H7 (cell line): ENCODE data around the gene CENPS. TPM values are rescaled to one million over a fixed set of nuclear protein-coding genes. Genes with fewer than 3 reads are reported as not detected.
A peak's percentile ranks its signal among the peaks of the same experiment; 100 is the strongest.

Experiments used
- DNase-seq: peaks from one replicate; pipeline ENCODE4 v3.0.0; 2012
- H3K27me3 ChIP-seq: 2 replicates; pipeline ENCODE4 v1.6.0; 2011; ENCODE audit warnings: mild to moderate bottlenecking, low read length; ENCODE audit not compliant: control insufficient read depth, insufficient read depth
- H3K36me3 ChIP-seq: replicated peaks from 2 replicates; pipeline ENCODE4 v1.5.1; 2011; ENCODE audit warnings: low read length; ENCODE audit not compliant: control insufficient read depth, insufficient read depth
- H3K4me3 ChIP-seq: 2 replicates; pipeline ENCODE4 v1.5.1; 2011; ENCODE audit warnings: low read depth, mild to moderate bottlenecking, control low read depth, low read length, moderate library complexity; ENCODE audit not compliant: insufficient read depth
- total RNA-seq: library from RNA; depleted of rRNA; stranded (reverse); fragments of >200 nt; shearing (Covaris generic); gene quantifications from 2 replicates; pipeline ENCODE4 v1.2.3, GENCODE V29; 2014

Gene CENPS
- total RNA-seq, 1 experiment from 2014 or later = 19.1 TPM

DNA sequence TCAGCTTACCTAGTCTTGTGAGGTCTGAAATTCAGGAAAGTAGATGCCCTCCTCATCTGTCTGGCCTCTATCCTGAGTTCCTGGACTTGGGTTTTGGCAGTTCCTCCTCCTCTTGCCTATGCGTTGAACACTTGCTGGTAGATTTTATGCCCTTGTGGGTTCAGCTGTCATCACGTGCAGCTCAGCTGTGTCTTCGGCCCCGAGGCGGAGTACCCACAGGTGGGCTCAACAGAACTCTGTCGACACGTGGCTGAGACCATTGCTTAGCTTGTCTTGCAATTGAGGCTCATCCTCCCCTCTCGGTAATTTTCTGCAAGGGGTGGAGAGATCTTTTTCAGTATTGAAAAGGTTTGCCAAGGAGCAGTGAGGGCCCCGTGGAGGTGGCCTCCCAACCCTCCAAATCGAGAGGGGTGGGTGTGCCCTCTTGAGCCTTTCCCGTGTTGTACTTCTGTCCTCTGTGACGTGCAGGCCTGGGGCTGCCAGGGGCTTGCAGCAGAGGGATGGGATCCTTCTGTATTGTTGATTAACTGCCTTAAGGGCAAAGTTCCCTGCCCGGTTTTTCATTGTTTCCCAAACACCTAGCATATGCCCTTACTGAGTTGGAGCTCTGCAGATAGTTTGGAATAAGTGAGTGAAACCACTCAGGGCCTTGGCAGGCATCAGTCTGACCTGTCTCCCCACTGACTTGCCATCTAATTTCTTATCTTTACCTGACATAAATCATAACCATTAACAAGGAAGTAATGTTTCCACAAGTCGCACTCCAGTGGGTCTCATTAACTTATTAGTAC is 2.9 kb downstream of the CENPS start:
- H3K36me3 ChIP-seq = no peaks in the 10 kb centered on the region
- DNase-seq = no peak
- no peaks in the 10 kb centered on the region for H3K27me3 ChIP-seq
- no peak overlapping the region for H3K4me3 ChIP-seq

DNA sequence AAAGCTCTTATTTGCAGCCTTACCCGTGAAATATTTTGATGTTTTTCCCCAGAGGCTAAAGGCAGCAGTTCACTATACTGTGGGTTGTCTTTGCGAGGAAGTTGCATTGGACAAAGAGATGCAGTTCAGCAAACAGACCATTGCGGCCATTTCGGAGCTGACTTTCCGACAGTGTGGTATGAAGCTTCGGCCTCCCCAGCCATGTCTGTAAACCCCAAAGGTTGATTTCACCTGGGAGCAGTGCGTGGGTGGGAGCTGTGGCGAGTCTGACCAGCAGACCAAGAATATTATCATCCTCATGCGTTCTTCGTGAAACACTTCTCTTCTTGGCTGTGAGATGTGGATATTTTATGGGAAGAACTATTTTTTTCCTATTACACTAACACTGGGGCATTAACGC is 3.6 kb downstream of the CENPS start:
- no peak overlapping the region for H3K4me3 ChIP-seq
- DNase-seq = no peak
- H3K36me3 ChIP-seq = no peaks in the 10 kb centered on the region
- H3K27me3 ChIP-seq = no peaks in the 10 kb centered on the region

DNA sequence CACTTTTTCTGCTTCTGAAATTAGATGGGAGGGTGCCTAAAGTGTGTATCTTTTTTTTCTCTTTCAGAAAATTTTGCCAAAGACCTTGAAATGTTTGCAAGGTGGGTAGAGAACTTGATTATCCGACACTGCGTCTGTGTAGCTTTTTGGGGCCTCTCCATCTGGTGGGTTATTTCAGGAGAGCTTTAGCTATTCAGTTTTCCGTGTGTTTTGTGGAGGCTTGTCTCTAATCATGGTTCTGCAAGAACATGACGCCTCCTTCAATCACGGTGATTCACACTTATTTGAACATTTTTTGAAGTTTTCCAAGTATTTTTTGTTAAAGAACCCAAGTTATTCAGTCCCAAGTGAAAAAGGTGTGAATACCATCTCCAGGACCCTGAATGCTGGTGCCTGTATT is 4.4 kb downstream of the CENPS start:
- Histone ChIP-seq H3K27me3 (no peaks in the 10 kb centered on the region), H3K36me3 (no peaks in the 10 kb centered on the region), H3K4me3 (no peak overlapping the region)
- no peak for DNase-seq

- no peak overlapping the region for H3K4me3 ChIP-seq
- no peaks in the 10 kb centered on the region; the same call in 1 of the 2 replicates for H3K36me3 ChIP-seq
- DNase-seq = no peak
- no peaks in the 10 kb centered on the region for H3K27me3 ChIP-seq
Observed at GRCh38 chr1:10437052-10437451, 6.8 kb downstream of the CENPS start.

DNA sequence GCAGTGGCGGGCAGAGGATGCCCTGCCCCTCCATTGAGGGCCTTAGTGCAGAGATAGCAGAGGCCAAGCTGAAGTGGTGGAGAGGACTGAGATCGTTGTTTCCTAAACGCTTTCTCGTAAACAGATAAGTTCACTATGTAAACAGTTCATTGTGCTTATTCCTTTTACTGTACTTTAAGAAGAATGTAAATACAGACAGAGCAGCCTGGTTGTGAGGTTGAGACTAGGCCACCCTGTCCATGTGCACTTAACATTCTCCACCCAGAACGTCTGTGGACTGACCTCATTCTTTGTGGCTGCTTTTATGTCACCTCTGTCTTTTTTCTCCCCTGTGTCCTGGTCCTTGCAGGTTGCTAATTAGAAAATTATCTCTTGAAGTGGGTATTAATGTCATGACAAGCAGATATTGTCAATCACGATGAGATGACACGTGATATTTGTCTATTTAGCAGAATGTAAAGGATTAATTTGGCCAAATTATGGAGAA is 8.5 kb downstream of the CENPS start:
- DNase-seq = no peak
- H3K4me3 ChIP-seq = no peak overlapping the region
- no peaks in the 10 kb centered on the region; the same call in 1 of the 2 replicates for H3K36me3 ChIP-seq
- no peaks in the 10 kb centered on the region for H3K27me3 ChIP-seq

DNA sequence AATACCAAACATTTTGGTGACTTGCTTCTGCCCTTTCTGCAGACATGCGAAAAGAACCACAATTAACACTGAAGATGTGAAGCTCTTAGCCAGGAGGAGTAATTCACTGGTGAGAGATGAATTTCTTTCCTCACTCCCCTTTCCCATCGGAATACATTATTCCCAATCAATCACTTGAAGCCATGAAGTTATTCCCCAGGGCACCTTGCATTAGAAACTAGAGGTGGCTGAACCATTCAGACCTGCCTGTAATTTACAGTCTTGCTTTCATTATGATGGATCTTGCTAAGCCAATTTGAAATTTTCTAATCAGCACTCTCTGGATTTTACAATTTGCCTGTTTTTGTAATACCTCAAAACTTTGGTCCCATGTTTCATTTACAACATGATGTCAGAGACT is 10.1 kb downstream of the CENPS start:
- Histone ChIP-seq H3K36me3 (no peaks in the 10 kb centered on the region; the same call in 1 of the 2 replicates), H3K27me3 (no peaks in the 10 kb centered on the region), H3K4me3 (no peak overlapping the region)
- no peak for DNase-seq

- DNase-seq = no peak
- Histone ChIP-seq H3K27me3 (no peaks in the 10 kb centered on the region), H3K4me3 (no peak overlapping the region), H3K36me3 (no peaks in the 10 kb centered on the region; the same call in 1 of the 2 replicates)
Observed at GRCh38 chr1:10440794-10441193, 10.6 kb downstream of the CENPS start.

GRCh38 chr1:10444248-10444647 is 14.0 kb downstream of the CENPS start:
- no peak for DNase-seq

GRCh38 chr1:10444795-10445397 is 14.7 kb downstream of the CENPS start:
- Histone ChIP-seq H3K27me3 (no peaks in the 10 kb centered on the region), H3K36me3 (no peaks in the 10 kb centered on the region; the same call in 1 of the 2 replicates), H3K4me3 (no peak overlapping the region)
- no peak for DNase-seq

More at GRCh38 chr1:10444248-10444647, 14.0 kb downstream of the CENPS start:
- Histone ChIP-seq H3K36me3 (no peaks in the 10 kb centered on the region; the same call in 1 of the 2 replicates), H3K27me3 (no peaks in the 10 kb centered on the region), H3K4me3 (no peak overlapping the region)

GRCh38 chr1:10446790-10447422 is 16.7 kb downstream of the CENPS start:
- DNase-seq = no peak
- Histone ChIP-seq H3K36me3 (no peaks in the 10 kb centered on the region), H3K27me3 (no peaks in the 10 kb centered on the region), H3K4me3 (no peak overlapping the region)

GRCh38 chr1:10449751-10450150 is 19.5 kb downstream of the CENPS start, which contains the start of gene CORT:
Gene CORT, plus strand, starts transcription at chr1:10450031. Its CDS starts 193 bp downstream, at chr1:10450224.
- Histone ChIP-seq H3K27me3 (no peaks in the 10 kb centered on the region), H3K36me3 (no peaks in the 10 kb centered on the region), H3K4me3 (no peak within 1 kb of the TSS)
- no peak for DNase-seq

GRCh38 chr1:10450156-10450814 is 20.1 kb downstream of the CENPS start:
- peak; percentile 70 for DNase-seq
- no peaks in the 10 kb centered on the region for H3K27me3 ChIP-seq
- no peak overlapping the region for H3K4me3 ChIP-seq
- H3K36me3 ChIP-seq = no peaks in the 10 kb centered on the region

DNA sequence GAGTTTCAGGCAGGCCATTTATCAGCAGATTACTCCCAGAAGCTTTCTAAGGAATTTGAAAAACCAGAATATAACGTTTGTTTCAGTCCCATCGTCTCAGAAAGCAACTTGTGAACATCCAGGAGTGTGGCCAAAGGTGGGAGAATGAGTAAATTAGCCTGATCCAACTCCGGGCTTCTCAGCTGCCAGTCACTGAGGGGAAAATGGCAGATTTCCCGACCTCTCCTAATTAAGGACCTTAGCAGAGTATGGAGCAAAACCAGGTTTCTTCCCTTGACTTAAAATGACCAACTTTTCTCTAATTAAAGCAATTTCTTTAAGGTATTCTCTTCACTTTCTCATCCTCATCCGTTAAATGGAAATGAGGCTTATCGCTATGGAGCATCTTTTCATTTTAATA is 20.6 kb downstream of the CENPS start:
- DNase-seq = peak; percentile 42
- Histone ChIP-seq H3K27me3 (no peaks in the 10 kb centered on the region), H3K36me3 (no peaks in the 10 kb centered on the region), H3K4me3 (no peak overlapping the region)

DNA sequence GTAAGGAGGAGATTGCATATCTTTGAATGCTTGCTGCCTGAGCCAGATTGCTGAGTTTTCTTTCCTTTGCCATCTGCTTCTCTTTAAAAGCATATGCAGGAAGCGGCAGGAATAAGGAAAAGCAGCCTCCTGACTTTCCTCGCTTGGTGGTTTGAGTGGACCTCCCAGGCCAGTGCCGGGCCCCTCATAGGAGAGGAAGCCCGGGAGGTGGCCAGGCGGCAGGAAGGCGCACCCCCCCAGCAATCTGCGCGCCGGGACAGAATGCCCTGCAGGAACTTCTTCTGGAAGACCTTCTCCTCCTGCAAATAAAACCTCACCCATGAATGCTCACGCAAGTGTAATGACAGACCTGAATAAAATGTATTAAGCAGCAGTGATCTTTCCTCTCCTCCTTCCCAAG is 21.1 kb downstream of the CENPS start:
- no peak overlapping the region for H3K4me3 ChIP-seq
- peak; percentile 76 for DNase-seq
- H3K27me3 ChIP-seq = no peaks in the 10 kb centered on the region
- H3K36me3 ChIP-seq = no peaks in the 10 kb centered on the region
